Liver (tissue), 9 donors: ENCODE results near the gene TTC28. TPM values are rescaled to one million over a fixed set of nuclear protein-coding genes. Genes with fewer than 3 reads are reported as not detected.
"Not testable (repeated sequence)": the region's sequence is repeated elsewhere in the genome, so short reads cannot be mapped to it uniquely, and the experiment has no call there.

Experiments
- DNase-seq: peaks from one replicate; pipeline ENCODE4 v3.0.0-alpha.2; 2017; ENCODE audit warnings: low spot score
- H3K27ac ChIP-seq, 2 donors: one replicate each; pipeline ENCODE4 v1.7.0; 2013; ENCODE audit warnings: inconsistent platforms in 2 of 2, low read length in 2 of 2, control low read depth in 1 of 2, low read depth in 1 of 2, mild to moderate bottlenecking in 1 of 2
- H3K27me3 ChIP-seq, 4 donors: one replicate each; pipeline versions ENCODE4 v1.6.1 to v1.7.0; 2013; ENCODE audit warnings: low read length in 3 of 4, inconsistent platforms in 1 of 4, mild to moderate bottlenecking in 1 of 4, moderate library complexity in 1 of 4; ENCODE audit not compliant: control insufficient read depth in 4 of 4, insufficient read depth in 4 of 4
- H3K36me3 ChIP-seq, 4 donors: one replicate each; pipeline versions ENCODE4 v1.6.1 to v1.7.0; 2013; ENCODE audit warnings: low read length in 3 of 4, mild to moderate bottlenecking in 3 of 4, low read depth in 1 of 4, moderate library complexity in 1 of 4; ENCODE audit not compliant: control insufficient read depth in 4 of 4, insufficient read depth in 3 of 4
- H3K4me1 ChIP-seq, 4 donors: one replicate each; pipeline versions ENCODE4 v1.6.1 to v1.7.0; 2013; ENCODE audit warnings: low read length in 3 of 4, mild to moderate bottlenecking in 3 of 4, moderate library complexity in 1 of 4; ENCODE audit not compliant: control insufficient read depth in 4 of 4, insufficient read depth in 4 of 4
- H3K4me3 ChIP-seq, 3 donors: one replicate each; pipeline versions ENCODE4 v1.6.1 to v1.7.0; 2013; ENCODE audit warnings: low read length in 3 of 3, control low read depth in 1 of 3, low read depth in 1 of 3, mild to moderate bottlenecking in 1 of 3
- H3K9ac ChIP-seq, 2 donors: one replicate each; pipeline ENCODE4 v1.7.0; 2013; ENCODE audit warnings: low read length in 2 of 2, mild to moderate bottlenecking in 2 of 2, moderate library complexity in 2 of 2, control low read depth in 1 of 2, low read depth in 1 of 2
- H3K9me3 ChIP-seq, 4 donors: one replicate each; pipeline versions ENCODE4 v1.6.1 to v1.7.0; 2013; ENCODE audit warnings: low read length in 3 of 4; ENCODE audit not compliant: control insufficient read depth in 4 of 4
- ATF3 ChIP-seq: IDR thresholded peaks from 2 replicates; pipeline ENCODE4 v1.6.1; 2016; ENCODE audit warnings: antibody characterized with exemption
- CTCF ChIP-seq: fragments of 150-350 bp; IDR thresholded peaks from 2 replicates; pipeline ENCODE4 v1.5.1; 2017; ENCODE audit warnings: improper control_type of control experiment, low read depth, low read length; ENCODE audit not compliant: missing input control
- EGR1 ChIP-seq, 2 donors: IDR thresholded peaks; 2 replicates each; pipeline ENCODE4 v1.6.1; 2016 to 2018; ENCODE audit warnings: antibody characterized with exemption in 2 of 2, low read depth in 2 of 2
- FOXA2 ChIP-seq: IDR thresholded peaks from 2 replicates; pipeline ENCODE4 v1.6.1; 2016; ENCODE audit warnings: antibody characterized with exemption
- GABPA ChIP-seq, 2 donors: IDR thresholded peaks in 1 of 2; conservative IDR thresholded peaks in 1 of 2; 2 replicates each; pipeline ENCODE4 v1.6.1; 2016; ENCODE audit warnings: antibody characterized with exemption in 2 of 2, mild to moderate bottlenecking in 1 of 2, moderate library complexity in 1 of 2
- HNF4A ChIP-seq, 2 donors: conservative IDR thresholded peaks; 2 replicates each; pipeline ENCODE4 v1.6.1; 2016; ENCODE audit warnings: antibody characterized with exemption in 2 of 2, mild to moderate bottlenecking in 2 of 2
- RXRA ChIP-seq, 2 donors: IDR thresholded peaks; 2 replicates each; pipeline ENCODE4 v1.6.1; 2017 to 2018; ENCODE audit warnings: antibody characterized with exemption in 2 of 2, mild to moderate bottlenecking in 1 of 2
- SP1 ChIP-seq: IDR thresholded peaks from 2 replicates; pipeline ENCODE4 v1.6.1; 2018; ENCODE audit warnings: antibody characterized with exemption, mild to moderate bottlenecking
- TAF1 ChIP-seq: conservative IDR thresholded peaks from 2 replicates; pipeline ENCODE4 v1.6.1; 2016; ENCODE audit warnings: antibody characterized with exemption, mild to moderate bottlenecking
- ZBTB33 ChIP-seq: IDR thresholded peaks from 2 replicates; pipeline ENCODE4 v1.6.1; 2016; ENCODE audit warnings: antibody characterized with exemption
- WGBS: extraction: QIAGEN DNeasy Blood & Tissue Kit; methylation state at CpG from one replicate; pipeline ENCODE4 v1.1.7; 2013; 5-methylcytosine and 5-hydroxymethylcytosine counted together
- polyA plus RNA-seq, 2 donors: library from polyadenylated mRNA; stranded (reverse) in 1 of 2; unstranded in 1 of 2; fragments of 200-250 nt in 1 of 2; fragments of >200 nt in 1 of 2; fragmentation: Nextera tagmentation in 1 of 2; extraction: Ambion mirVana in 1 of 2; gene quantifications; one replicate each; pipeline versions ENCODE4 v1.2.1 to v1.2.3, GENCODE V29; 2013 to 2015
- total RNA-seq, 2 donors: library from RNA; depleted of rRNA; stranded (reverse); fragments of >200 nt; gene quantifications; one replicate each; pipeline ENCODE4 v1.2.3, GENCODE V29; 2014
- donor health status: healthy.
- donor health status: healthy.
- donor health status: healthy.
- donor health status: healthy.
- donor health status: healthy.

The TTC28 gene
- total and polyA plus RNA-seq, 4 donors: 4.2 to 19.4 (median 5.9) TPM

- no peaks in the 10 kb centered on the region for H3K36me3 ChIP-seq
- no peak overlapping the region for H3K9ac ChIP-seq
- H3K9me3 ChIP-seq: no peaks in the 10 kb centered on the region
- WGBS: 93% methylated on average over 4 of the region's 4 CpGs
- H3K27me3 ChIP-seq: no peaks in the 10 kb centered on the region
- H3K4me3 ChIP-seq: no peak overlapping the region
- TF ChIP-seq SP1 (no peak), HNF4A (conservative IDR thresholded peaks at IDR 0.05) (no peak), ATF3 (no peak), GABPA (IDR thresholded peaks at IDR 0.05 in 1 of 2, conservative IDR thresholded peaks at IDR 0.05 in 1 of 2) (no peak), ZBTB33 (no peak)
- no peaks in the 10 kb centered on the region for H3K4me1 ChIP-seq
- DNase-seq: no peak
- no peak overlapping the region for H3K27ac ChIP-seq
Measured at GRCh38 chr22:28670161-28670560, 9.5 kb downstream of the TTC28 start.

GRCh38 chr22:28669387-28669786 lies 10.3 kb downstream of the TTC28 start:
- no peaks in the 10 kb centered on the region for H3K4me1 ChIP-seq
- TF ChIP-seq GABPA (IDR thresholded peaks at IDR 0.05 in 1 of 2, conservative IDR thresholded peaks at IDR 0.05 in 1 of 2) (no peak), CTCF (no peak), ZBTB33 (no peak), TAF1 (no peak), EGR1 (IDR thresholded peaks at IDR 0.05; ENCODE audit: low read depth in 2 of 2) (no peak), FOXA2 (no peak), HNF4A (conservative IDR thresholded peaks at IDR 0.05) (no peak), RXRA (IDR thresholded peaks at IDR 0.05) (no peak)

GRCh38 chr22:28663569-28663942 lies 16.1 kb downstream of the TTC28 start:
- not testable (repeated sequence) for H3K27ac ChIP-seq, H3K9me3 ChIP-seq, H3K9ac ChIP-seq, H3K36me3 ChIP-seq, DNase-seq, H3K4me1 ChIP-seq, H3K27me3 ChIP-seq, H3K4me3 ChIP-seq
- WGBS: no CpG with 5 or more reads among the region's 13 CpGs

More at GRCh38 chr22:28669387-28669786, 10.3 kb downstream of the TTC28 start:
- Histone ChIP-seq H3K4me3 (no peak overlapping the region), H3K9me3 (no peaks in the 10 kb centered on the region), H3K27ac (no peak overlapping the region), H3K27me3 (no peaks in the 10 kb centered on the region), H3K9ac (no peak overlapping the region), H3K36me3 (no peaks in the 10 kb centered on the region)
- WGBS: 74% methylated on average over 2 of the region's 2 CpGs
- no peak for DNase-seq
